ENCODE results near the gene EDC3.

DNA sequence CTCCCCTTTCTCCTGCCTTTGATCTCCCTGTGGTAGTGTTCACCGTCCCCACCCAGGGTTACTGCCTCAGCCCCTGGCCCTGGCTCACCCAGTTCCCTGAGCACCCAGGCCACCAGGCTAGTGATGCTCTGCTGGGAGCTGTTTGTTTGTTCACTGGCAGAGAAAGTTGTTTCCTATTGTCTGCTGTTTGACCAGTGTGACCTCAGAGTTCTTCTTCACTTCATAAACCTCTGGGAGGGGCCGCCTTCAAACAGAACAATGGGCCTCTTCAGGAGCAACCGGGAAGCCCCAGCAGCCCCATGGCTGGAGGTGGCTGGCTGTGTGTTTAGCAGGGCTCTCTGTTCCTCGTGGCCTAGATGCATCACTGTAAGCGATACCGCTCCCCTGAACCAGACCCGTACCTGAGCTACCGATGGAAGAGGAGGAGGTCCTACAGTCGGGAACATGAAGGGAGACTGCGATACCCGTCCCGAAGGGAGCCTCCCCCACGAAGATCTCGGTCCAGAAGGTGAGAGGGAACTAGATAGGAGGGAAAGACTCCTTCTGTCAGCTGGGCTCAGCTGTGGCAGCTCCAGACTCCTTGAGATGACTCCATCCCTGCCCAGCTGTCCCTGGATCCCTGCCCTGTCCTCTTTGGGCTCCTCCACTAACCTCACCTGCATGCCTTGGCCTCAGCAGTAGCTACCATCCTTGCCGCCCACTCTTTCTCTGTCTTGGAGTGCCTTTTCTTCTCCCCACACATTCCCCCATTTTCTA lies 76.8 kb downstream of the EDC3 start:
- TF ChIP-seq CTCF (IDR thresholded peaks at IDR 0.05) (no peak), ZFX (IDR thresholded peaks at IDR 0.05; ENCODE audit: borderline replicate concordance) (no peak)

Measured in 22Rv1 (cell line).